ENCODE measurements around the gene GPATCH8. TPM values are rescaled to one million over a fixed set of nuclear protein-coding genes. Genes with fewer than 3 reads are reported as not detected.

GPATCH8 gene
- total and polyA plus RNA-seq, 10 of the 15 experiments (the other 5 are each of a cell fraction or from before 2014, with no cell fraction given), result 11.7 to 45.1 (median 21.3) TPM

DNA sequence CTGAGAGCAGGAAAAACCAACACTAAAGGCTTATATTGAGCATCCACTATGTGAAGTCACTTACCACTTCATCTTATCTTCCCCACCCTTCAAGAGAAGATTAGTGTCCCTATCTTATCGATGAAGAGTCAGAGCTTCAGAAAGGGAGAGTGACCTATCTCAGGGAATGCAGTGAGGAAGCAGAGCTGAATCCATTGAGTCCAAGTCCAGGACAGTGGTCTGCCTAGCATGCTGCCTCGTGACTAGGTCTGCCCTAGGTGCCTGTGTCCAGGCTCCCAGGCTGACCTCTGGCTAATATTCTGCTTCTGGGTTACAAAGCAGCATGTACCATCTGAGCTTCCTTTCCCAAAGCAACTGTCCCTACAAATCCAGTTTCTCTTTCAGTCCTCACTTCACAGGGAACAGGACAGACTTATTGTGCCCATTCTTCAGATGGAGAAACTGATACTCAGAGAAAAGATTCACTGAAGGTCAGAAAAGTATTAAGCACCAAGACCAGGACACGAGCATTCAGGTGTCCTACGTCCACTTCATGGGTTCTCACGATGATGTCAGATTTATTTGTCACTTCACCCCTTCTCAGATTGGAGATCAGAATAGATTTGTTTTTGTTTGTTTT, 40.8 kb upstream of the GPATCH8 start:
- ATAC-seq (no peak), DNase-seq (ENCODE audit: low read depth, low spot score) (no peak), FAIRE-seq (no peak)
- H3K9ac ChIP-seq (ENCODE audit: control insufficient read depth, insufficient read depth, low read length), result no peak overlapping the region
- BruUV-seq (replicated peaks), result no TSS peak
- in situ Hi-C loops (cut with MboI), result no loop called here
- H3K27ac ChIP-seq (ENCODE audit: control insufficient read depth, insufficient read depth), result no peak overlapping the region
- ChIA-PET POLR2A (no interaction called here), SMC1A (ENCODE audit: uncharacterized antibody, unreplicated experiment) (interaction anchor here (0.6 to 1.3 kb wide), 3 partner anchors 10 to 90 kb away, joined by 3 to 6 read pairs (median 3); no protein-coding TSS in a partner anchor), RAD21 (ENCODE audit: unreplicated experiment) (no interaction called here), CTCF (interaction anchor here (1.3 to 2.1 kb wide), 2 partner anchors 10 to 21 kb away, joined by 3 to 13 read pairs; no protein-coding TSS in a partner anchor)
- H3K36me3 ChIP-seq (ENCODE audit: control insufficient read depth in 2 of 2, insufficient read depth in 2 of 2, low read length in 1 of 2), result no peaks in the 10 kb centered on the region
- peaks cover 23% of the 10 kb centered on the region for H3K4me1 ChIP-seq (ENCODE audit: control insufficient read depth, insufficient read depth, low read length)
- WGBS (ENCODE audit: insufficient coverage, insufficient replicate concordance, low lambda C conversion rate, missing lambda C conversion rate), result 57% methylated on average over 5 of the region's 5 CpGs
- intact Hi-C loops (cut with micrococcal nuclease; ENCODE audit: unreplicated experiment), result no loop called here
- H3K27me3 ChIP-seq (replicated peaks in 1 of 2; ENCODE audit: control insufficient read depth in 2 of 2, insufficient read depth in 2 of 2, low read length in 1 of 2), result no peaks in the 10 kb centered on the region
- H4K20me1 ChIP-seq (ENCODE audit: control insufficient read depth, insufficient read depth), result no peaks in the 10 kb centered on the region
- no peak overlapping the region for H3K4me3 ChIP-seq
- H3K9me3 ChIP-seq (replicated peaks; ENCODE audit: control insufficient read depth, insufficient read depth, low read length), result no peaks in the 10 kb centered on the region
- H2AFZ ChIP-seq (ENCODE audit: control insufficient read depth, low read depth, low read length), result no peak overlapping the region
- no peak for TF ChIP-seq ATF3 (IDR thresholded peaks at IDR 0.05; ENCODE audit: borderline replicate concordance, extremely low read depth, low read depth, low read length)
- TF ChIP-seq YY1 (IDR thresholded peaks at IDR 0.05; ENCODE audit: low read depth, low read length), result no peak
- no peak for TF ChIP-seq E2F4 (IDR thresholded peaks at IDR 0.05; ENCODE audit: low read depth, low read length)
- TF ChIP-seq GATAD2B (conservative IDR thresholded peaks at IDR 0.05; ENCODE audit: low read depth), result no peak
- TF ChIP-seq MYC (IDR thresholded peaks at IDR 0.05; ENCODE audit: insufficient read depth, insufficient read length, insufficient replicate concordance, low read length, severe bottlenecking), result no peak
- no peak for TF ChIP-seq CBFB (IDR thresholded peaks at IDR 0.05; ENCODE audit: low read depth)
- TF ChIP-seq MEF2B (IDR thresholded peaks at IDR 0.05; ENCODE audit: partially characterized antibody, poor library complexity, severe bottlenecking), result no peak
- TF ChIP-seq STAT1 (conservative IDR thresholded peaks at IDR 0.05), result no peak
- no peak for TF ChIP-seq PML (IDR thresholded peaks at IDR 0.05; ENCODE audit: low read length)
- TF ChIP-seq SUZ12 (IDR thresholded peaks at IDR 0.05; ENCODE audit: unreplicated experiment), result no peak
- TF ChIP-seq NR2C1 (IDR thresholded peaks at IDR 0.05), result no peak
- no peak for TF ChIP-seq SUPT20H (IDR thresholded peaks at IDR 0.05; ENCODE audit: borderline replicate concordance, control insufficient read depth, low read depth, low read length)
- no peak for TF ChIP-seq BCLAF1 (IDR thresholded peaks at IDR 0.05)
- no peak for TF ChIP-seq NBN (IDR thresholded peaks at IDR 0.05)
- no peak for TF ChIP-seq POLR2AphosphoS2 (IDR thresholded peaks at IDR 0.05; ENCODE audit: low read depth, low read length)
- TF ChIP-seq CBX5 (IDR thresholded peaks at IDR 0.05; ENCODE audit: low read depth), result no peak
- H3K4me2 ChIP-seq (ENCODE audit: control insufficient read depth, insufficient read depth), result no peak overlapping the region
- no peaks in the 10 kb centered on the region for H3K79me2 ChIP-seq (ENCODE audit: control insufficient read depth, insufficient read depth, low read length)

All from GM12878 (cell line).